Measurements from ENCODE around the gene PCDHGA6.

Gene PCDHGA6

GRCh38 chr5:141419074-141419880, 45.6 kb downstream of the PCDHGA6 start:
- no peak for DNase-seq (ENCODE audit: low read depth in 2 of 2, low spot score in 1 of 2)

- no peak for DNase-seq (ENCODE audit: low read depth in 2 of 2, low spot score in 1 of 2)
Measured at GRCh38 chr5:141420855-141421488, 47.3 kb downstream of the PCDHGA6 start, which contains the start of gene PCDHGA11. TSS of gene PCDHGA11 (plus strand) at chr5:141421051. CDS start at chr5:141421228, 177 bp downstream.

GRCh38 chr5:141421489-141421855, 47.8 kb downstream of the PCDHGA6 start:
- no peak for DNase-seq (ENCODE audit: low read depth in 2 of 2, low spot score in 1 of 2)

- no peak for DNase-seq (ENCODE audit: low read depth in 2 of 2, low spot score in 1 of 2)
Measured at GRCh38 chr5:141422742-141423291, 49.1 kb downstream of the PCDHGA6 start.

GRCh38 chr5:141427783-141428426, 54.2 kb downstream of the PCDHGA6 start:
- no peak for DNase-seq (ENCODE audit: low read depth in 2 of 2, low spot score in 1 of 2)

Measured in stimulated activated CD8-positive, alpha-beta memory T cell treated with anti-CD3 and anti-CD28 coated beads, Interleukin-4, amount 100 ng/mL, for 1 hour (primary cell).